H9 (cell line): ENCODE data around the gene ANKS1B. TPM values are rescaled to one million over a fixed set of nuclear protein-coding genes. Genes with fewer than 3 reads are reported as not detected.

ENCODE experiments used
- DNase-seq: peaks from one replicate; pipeline ENCODE4 v3.0.0-alpha.2; 2017
- H2AFZ ChIP-seq: one replicate; pipeline ENCODE4 v1.6.1; 2013; ENCODE audit warnings: mild to moderate bottlenecking, low read length, control low read depth, moderate library complexity
- H2AK5ac ChIP-seq: 2 replicates; pipeline ENCODE4 v1.6.1; 2013; ENCODE audit warnings: low read length, control low read depth, mixed read lengths; ENCODE audit not compliant: insufficient read length
- H2BK120ac ChIP-seq: one replicate; pipeline ENCODE4 v1.6.1; 2013; ENCODE audit warnings: low read depth, mild to moderate bottlenecking, low read length, control low read depth, inconsistent platforms; ENCODE audit not compliant: poor library complexity, severe bottlenecking
- H2BK12ac ChIP-seq: 2 replicates; pipeline ENCODE4 v1.6.1; 2013; ENCODE audit warnings: low read length, control low read depth, mixed read lengths, low read depth; ENCODE audit not compliant: insufficient read length
- H2BK15ac ChIP-seq: 2 replicates; pipeline ENCODE4 v1.6.1; 2013; ENCODE audit warnings: low read depth, low read length, control low read depth
- H2BK20ac ChIP-seq: one replicate; pipeline ENCODE4 v1.6.1; 2013; ENCODE audit warnings: low read depth, mild to moderate bottlenecking, low read length, control low read depth, inconsistent platforms; ENCODE audit not compliant: poor library complexity, severe bottlenecking
- H2BK5ac ChIP-seq: 2 replicates; pipeline ENCODE4 v1.6.1; 2013; ENCODE audit warnings: low read length, control low read depth, mixed read lengths; ENCODE audit not compliant: insufficient read length
- H3K14ac ChIP-seq: 2 replicates; pipeline ENCODE4 v1.6.1; 2013; ENCODE audit warnings: low read length, control low read depth; ENCODE audit not compliant: insufficient read depth
- H3K18ac ChIP-seq: 2 replicates; pipeline ENCODE4 v1.6.1; 2013; ENCODE audit warnings: low read depth, mild to moderate bottlenecking, mixed read lengths, low read length, control low read depth; ENCODE audit not compliant: insufficient read length
- H3K23ac ChIP-seq: 2 replicates; pipeline ENCODE4 v1.6.1; 2013; ENCODE audit warnings: low read length, control low read depth, mixed read lengths, low read depth; ENCODE audit not compliant: insufficient read length
- H3K23me2 ChIP-seq: 2 replicates; pipeline ENCODE4 v1.6.1; 2013; ENCODE audit warnings: low read depth, mild to moderate bottlenecking, mixed read lengths, low read length, control low read depth; ENCODE audit not compliant: insufficient read length, poor library complexity, severe bottlenecking
- H3K27ac ChIP-seq: 2 replicates; pipeline ENCODE4 v1.5.1; 2013; ENCODE audit warnings: low read length, control low read depth, mixed read lengths, low read depth; ENCODE audit not compliant: insufficient read length
- H3K27me3 ChIP-seq: 2 replicates; pipeline ENCODE4 v1.6.1; 2013; ENCODE audit warnings: low read length, control low read depth, inconsistent platforms; ENCODE audit not compliant: insufficient read depth
- H3K4ac ChIP-seq: 2 replicates; pipeline ENCODE4 v1.6.1; 2013; ENCODE audit warnings: low read depth, mild to moderate bottlenecking, control low read depth, inconsistent platforms, low read length, moderate library complexity
- H3K4me1 ChIP-seq: 2 replicates; pipeline ENCODE4 v1.6.1; 2013; ENCODE audit warnings: low read length, control low read depth, inconsistent platforms; ENCODE audit not compliant: insufficient read depth
- H3K4me2 ChIP-seq: 2 replicates; pipeline ENCODE4 v1.6.1; 2013; ENCODE audit warnings: low read length, control low read depth, mixed read lengths; ENCODE audit not compliant: insufficient read length, insufficient read depth
- H3K56ac ChIP-seq: 2 replicates; pipeline ENCODE4 v1.6.1; 2013; ENCODE audit warnings: low read depth, mild to moderate bottlenecking, mixed read lengths, low read length, control low read depth; ENCODE audit not compliant: insufficient read length
- H3K79me1 ChIP-seq: 2 replicates; pipeline ENCODE4 v1.6.1; 2013; ENCODE audit warnings: low read depth, mild to moderate bottlenecking, moderate library complexity, low read length, control low read depth, inconsistent platforms; ENCODE audit not compliant: insufficient read depth, poor library complexity, severe bottlenecking
- H3K79me2 ChIP-seq: 2 replicates; pipeline ENCODE4 v1.6.1; 2013; ENCODE audit warnings: low read length, control low read depth, inconsistent platforms; ENCODE audit not compliant: insufficient read depth
- H3K9ac ChIP-seq: 2 replicates; pipeline ENCODE4 v1.6.1; 2013; ENCODE audit warnings: low read length, control low read depth, mixed read lengths; ENCODE audit not compliant: insufficient read length; ENCODE audit errors: extremely low read depth
- H3K9me3 ChIP-seq: one replicate; pipeline ENCODE4 v1.6.1; 2013; ENCODE audit warnings: low read depth, low read length, inconsistent platforms; ENCODE audit not compliant: control insufficient read depth
- H3T11ph ChIP-seq: one replicate; pipeline ENCODE4 v1.6.1; 2013; ENCODE audit warnings: mild to moderate bottlenecking, low read length, control low read depth, inconsistent platforms
- H4K20me1 ChIP-seq: one replicate; pipeline ENCODE4 v1.6.1; 2013; ENCODE audit not compliant: control insufficient read depth, insufficient read length, insufficient read depth
- H4K5ac ChIP-seq: 2 replicates; pipeline ENCODE4 v1.6.1; 2013; ENCODE audit warnings: low read depth, mild to moderate bottlenecking, mixed read lengths, low read length, control low read depth; ENCODE audit not compliant: insufficient read length
- H4K8ac ChIP-seq: replicated peaks from 2 replicates; pipeline ENCODE4 v1.6.1; 2013; ENCODE audit warnings: low read length, control low read depth, mixed read lengths, low read depth; ENCODE audit not compliant: insufficient read length
- H4K91ac ChIP-seq: 2 replicates; pipeline ENCODE4 v1.6.1; 2013; ENCODE audit warnings: low read depth, mild to moderate bottlenecking, moderate library complexity, mixed read lengths, low read length, control low read depth; ENCODE audit not compliant: insufficient read length
- H3K27ac Mint-ChIP-seq, 3 experiments: 2 replicates in 2 of 3; 3 replicates in 1 of 3; pipeline ENCODE4 v1.8.0; 2020 to 2021; ENCODE audit warnings: mixed read lengths in 3 of 3, mild to moderate bottlenecking in 1 of 3, moderate library complexity in 1 of 3
- H3K27me3 Mint-ChIP-seq: 2 replicates; pipeline ENCODE4 v1.8.0; 2021; ENCODE audit warnings: low read depth, mild to moderate bottlenecking, moderate library complexity, mixed read lengths
- H3K36me3 Mint-ChIP-seq, 3 experiments: 2 replicates in 2 of 3; 3 replicates in 1 of 3; pipeline ENCODE4 v1.8.0; 2020 to 2021; ENCODE audit warnings: low read depth in 3 of 3, mixed read lengths in 3 of 3; ENCODE audit not compliant: insufficient read depth in 1 of 3
- H3K4me1 Mint-ChIP-seq, 2 experiments: 2 replicates each; pipeline ENCODE4 v1.8.0; 2020; ENCODE audit warnings: mixed read lengths in 2 of 2
- H3K4me3 Mint-ChIP-seq, 2 experiments: 2 replicates in 1 of 2; 3 replicates in 1 of 2; pipeline ENCODE4 v1.8.0; 2020 to 2021; ENCODE audit warnings: mild to moderate bottlenecking in 2 of 2, mixed read lengths in 2 of 2, moderate library complexity in 1 of 2
- H3K9me3 Mint-ChIP-seq, 2 experiments: 2 replicates in 1 of 2; 3 replicates in 1 of 2; pipeline ENCODE4 v1.8.0; 2020; ENCODE audit warnings: mild to moderate bottlenecking in 2 of 2, mixed read lengths in 2 of 2, moderate library complexity in 1 of 2
- WGBS: extraction: QIAGEN DNeasy Blood & Tissue Kit; methylation state at CpG from one replicate; pipeline ENCODE4 v1.1.7; 2013; ENCODE audit warnings: missing lambda C conversion rate, low lambda C conversion rate, mixed read lengths; ENCODE audit not compliant: insufficient read length; ENCODE audit errors: extremely low coverage; 5-methylcytosine and 5-hydroxymethylcytosine counted together
- total RNA-seq: library from RNA; stranded (reverse); gene quantifications from 2 replicates; pipeline ENCODE4 v1.2.1, GENCODE V29; 2021
- TF ChIP-seq, protein P1 (sequence below): fragments of 200-600 bp; sonication (generic); conservative IDR thresholded peaks from 3 replicates; pipeline ENCODE4 v1.8.0; 2021; ENCODE audit warnings: antibody characterized with exemption, mild to moderate bottlenecking

The ANKS1B gene
- total RNA-seq, 1 experiment from 2014 or later = 4.1 TPM

DNA sequence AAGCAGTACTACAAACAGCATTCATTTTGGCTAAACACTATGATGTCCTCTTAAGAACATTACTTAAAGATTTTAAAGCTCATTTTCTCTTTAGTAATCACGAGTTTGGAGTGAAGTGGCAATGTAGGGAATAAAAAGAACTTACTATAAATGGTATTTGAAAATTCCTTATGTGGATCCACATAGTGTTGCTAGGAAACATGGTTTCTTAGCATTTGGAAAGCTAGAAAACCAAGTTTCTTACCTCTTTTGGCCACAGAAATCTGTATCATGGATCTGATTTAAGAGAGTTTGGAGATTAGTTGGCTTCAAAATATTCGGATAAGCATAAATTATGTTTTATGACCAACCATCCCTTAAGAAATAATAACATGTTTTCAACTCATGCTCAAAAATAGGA is 674.9 kb downstream of the ANKS1B start:
- H2BK5ac ChIP-seq = no peak overlapping the region
- no peak overlapping the region for H4K8ac ChIP-seq
- H3K14ac ChIP-seq = no peak overlapping the region
- no peak overlapping the region for H2BK15ac ChIP-seq
- H2AFZ ChIP-seq = no peak overlapping the region
- no peaks in the 10 kb centered on the region for H3K4me1 Mint-ChIP-seq
- no peak overlapping the region for H4K91ac ChIP-seq
- H3K9me3 Mint-ChIP-seq = no peaks in the 10 kb centered on the region; a peak in 1 of 5 replicates
- H3K27me3 ChIP-seq = no peaks in the 10 kb centered on the region
- DNase-seq = no peak
- H2BK120ac ChIP-seq = no peak overlapping the region
- H3K27me3 Mint-ChIP-seq = no peaks in the 10 kb centered on the region
- H3K4me2 ChIP-seq = no peak overlapping the region
- H3K9me3 ChIP-seq = no peaks in the 10 kb centered on the region
- H2BK12ac ChIP-seq = no peak overlapping the region
- no peak overlapping the region for H3K4ac ChIP-seq
- no peak overlapping the region for H3K9ac ChIP-seq
- no peak overlapping the region for H3K56ac ChIP-seq
- no CpG with 5 or more reads among the region's 2 CpGs for WGBS
- H3K23me2 ChIP-seq = no peaks in the 10 kb centered on the region
- no peak overlapping the region for H2AK5ac ChIP-seq
- H3K27ac ChIP-seq = no peak overlapping the region
- no peak overlapping the region for H3K4me3 Mint-ChIP-seq
- H3K4me1 ChIP-seq = no peaks in the 10 kb centered on the region
- H3K23ac ChIP-seq = no peak overlapping the region
- no peaks in the 10 kb centered on the region for H3K79me2 ChIP-seq
- H3K18ac ChIP-seq = no peak overlapping the region
- H3K27ac Mint-ChIP-seq = no peak overlapping the region
- no peak overlapping the region for H3T11ph ChIP-seq
- TF ChIP-seq, protein P1, sequence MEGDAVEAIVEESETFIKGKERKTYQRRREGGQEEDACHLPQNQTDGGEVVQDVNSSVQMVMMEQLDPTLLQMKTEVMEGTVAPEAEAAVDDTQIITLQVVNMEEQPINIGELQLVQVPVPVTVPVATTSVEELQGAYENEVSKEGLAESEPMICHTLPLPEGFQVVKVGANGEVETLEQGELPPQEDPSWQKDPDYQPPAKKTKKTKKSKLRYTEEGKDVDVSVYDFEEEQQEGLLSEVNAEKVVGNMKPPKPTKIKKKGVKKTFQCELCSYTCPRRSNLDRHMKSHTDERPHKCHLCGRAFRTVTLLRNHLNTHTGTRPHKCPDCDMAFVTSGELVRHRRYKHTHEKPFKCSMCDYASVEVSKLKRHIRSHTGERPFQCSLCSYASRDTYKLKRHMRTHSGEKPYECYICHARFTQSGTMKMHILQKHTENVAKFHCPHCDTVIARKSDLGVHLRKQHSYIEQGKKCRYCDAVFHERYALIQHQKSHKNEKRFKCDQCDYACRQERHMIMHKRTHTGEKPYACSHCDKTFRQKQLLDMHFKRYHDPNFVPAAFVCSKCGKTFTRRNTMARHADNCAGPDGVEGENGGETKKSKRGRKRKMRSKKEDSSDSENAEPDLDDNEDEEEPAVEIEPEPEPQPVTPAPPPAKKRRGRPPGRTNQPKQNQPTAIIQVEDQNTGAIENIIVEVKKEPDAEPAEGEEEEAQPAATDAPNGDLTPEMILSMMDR = no peak
- H3K79me1 ChIP-seq = no peaks in the 10 kb centered on the region
- H2BK20ac ChIP-seq = no peak overlapping the region
- H4K5ac ChIP-seq = no peak overlapping the region
- no peaks in the 10 kb centered on the region for H3K36me3 Mint-ChIP-seq
- H4K20me1 ChIP-seq = no peaks in the 10 kb centered on the region
